Stimulated activated CD8-positive, alpha-beta memory T cell treated with anti-CD3 and anti-CD28 coated beads, Interleukin-12 subunit alpha, Interleukin-12 subunit beta, amount 100 ng/mL, for 24 hours (primary cell): ENCODE data around the gene OTUD5.
"Not testable (repeated sequence)": the region's sequence is repeated elsewhere in the genome, so short reads cannot be mapped to it uniquely, and the experiment has no call there.

ENCODE experiments used
- DNase-seq: peaks from one replicate; pipeline ENCODE4 v3.0.0-alpha.2; 2020; ENCODE audit errors: extremely low read depth

The OTUD5 gene

DNA sequence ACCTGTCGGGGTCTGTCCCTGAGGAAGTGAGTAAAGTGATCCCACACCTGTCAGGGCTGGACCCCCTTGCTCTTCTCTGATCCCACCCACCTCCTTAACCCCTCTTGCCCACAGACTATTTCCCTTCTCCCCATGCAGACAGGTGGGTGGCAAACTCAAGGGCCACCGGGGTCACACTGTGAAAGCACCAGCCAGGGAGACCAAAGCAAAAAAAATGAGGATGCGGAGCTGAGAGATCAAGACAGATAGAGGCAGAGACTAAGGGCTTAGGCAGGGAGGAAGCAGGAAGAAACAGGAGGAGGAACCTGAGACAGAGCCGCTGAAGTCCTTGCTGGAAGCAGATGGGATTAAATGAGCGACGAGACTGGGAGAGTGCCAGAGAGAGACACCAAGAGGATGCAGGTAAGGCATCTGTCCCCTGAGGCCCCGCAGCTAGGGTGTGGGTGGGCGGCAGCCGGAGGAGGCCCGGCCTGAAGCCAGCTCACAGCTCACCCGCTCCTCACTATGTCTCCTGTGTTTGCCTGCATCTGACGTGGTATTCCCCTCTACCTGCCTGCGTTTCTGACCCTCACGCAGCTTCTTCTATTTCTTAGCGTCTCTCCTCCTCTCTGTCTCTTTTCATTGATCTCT lies 67.0 kb downstream of the OTUD5 start:
- DNase-seq, result no peak

DNA sequence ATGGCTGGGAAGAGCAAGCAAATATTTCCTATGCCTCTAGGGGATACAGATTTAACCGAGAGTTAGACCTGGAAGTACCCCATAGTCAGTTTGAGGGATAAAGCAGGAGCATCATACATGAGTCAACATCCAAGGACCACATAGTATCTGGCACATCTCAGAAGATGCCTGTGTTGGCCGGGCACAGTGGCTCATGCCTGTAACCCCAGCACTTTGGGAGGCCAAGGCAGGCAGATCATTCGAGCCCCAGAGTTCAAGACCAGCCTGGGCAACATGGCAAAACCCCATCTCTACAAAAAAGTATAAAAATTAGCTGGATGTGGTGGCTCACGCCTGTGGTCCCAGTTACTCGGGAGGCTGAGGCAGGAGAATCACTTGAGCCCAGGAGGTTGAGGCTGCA lies 70.8 kb downstream of the OTUD5 start:
- DNase-seq, result not testable (repeated sequence)

DNA sequence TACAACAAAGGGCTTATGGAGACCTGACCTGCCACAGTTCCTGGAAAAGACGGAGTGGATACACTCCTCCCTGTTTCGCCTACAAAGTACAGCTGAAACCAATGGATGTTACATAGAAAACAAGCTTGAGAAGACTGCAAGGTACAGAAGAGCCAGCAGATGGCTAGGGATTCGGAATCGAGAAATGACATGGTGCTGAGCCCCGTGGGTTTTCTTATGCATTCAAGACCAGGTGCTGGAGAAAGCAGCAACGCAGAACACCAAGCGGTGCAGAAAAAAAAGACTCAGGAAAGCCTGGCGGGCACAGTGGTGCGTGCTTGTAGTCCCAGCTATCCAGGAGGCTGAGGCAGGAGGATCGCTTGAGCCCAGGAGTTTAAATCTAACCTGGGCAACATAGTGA lies 73.7 kb downstream of the OTUD5 start:
- DNase-seq, result no peak

DNA sequence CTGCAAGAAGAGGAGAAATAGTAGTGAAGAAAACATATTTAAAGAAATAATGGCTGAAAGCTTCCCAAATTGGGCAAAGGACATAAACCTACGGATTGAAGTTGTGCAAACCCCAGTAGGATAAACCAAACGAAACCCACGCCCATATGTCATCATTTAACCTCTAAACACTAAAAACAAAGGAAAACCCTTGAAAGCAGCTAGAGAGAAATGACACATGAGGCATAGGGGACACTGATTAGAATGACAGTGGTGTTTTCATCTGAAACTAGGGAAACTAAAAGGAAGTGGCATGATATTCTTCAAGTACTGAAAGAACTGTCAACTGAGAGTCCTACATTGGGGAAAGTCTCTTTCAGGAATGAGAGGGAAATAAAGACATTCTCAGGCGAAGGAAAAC lies 80.5 kb downstream of the OTUD5 start:
- DNase-seq, result not testable (repeated sequence)
